ENCODE results near the gene IRS2. TPM values are rescaled to one million over a fixed set of nuclear protein-coding genes. Genes with fewer than 3 reads are reported as not detected.
"Not testable (repeated sequence)": the region's sequence is repeated elsewhere in the genome, so short reads cannot be mapped to it uniquely, and the experiment has no call there.

Gene IRS2
- total and polyA plus RNA-seq, 2 of the 8 experiments (the other 6 are each of a cell fraction or from before 2014, with no cell fraction given) = 2.6 to 17.0 TPM

- H3K79me2 ChIP-seq (ENCODE audit: control insufficient read depth in 1 of 2, insufficient read depth in 2 of 2, low read length in 2 of 2); H2AK5ac ChIP-seq (ENCODE audit: low read depth, low read length); FAIRE-seq; H2AFZ ChIP-seq (ENCODE audit: low read length); H4K91ac ChIP-seq (replicated peaks; ENCODE audit: insufficient read length, low read length); H3K14ac ChIP-seq (ENCODE audit: insufficient read length); H3K9ac ChIP-seq (replicated peaks in 1 of 4; ENCODE audit: extremely low read depth in 1 of 4, low read depth in 3 of 4, low read length in 3 of 4); H2BK15ac ChIP-seq (ENCODE audit: low read length); H4K5ac ChIP-seq (ENCODE audit: insufficient read length, low read depth, low read length); H2BK5ac ChIP-seq (ENCODE audit: low read depth, low read length); H3K4me2 ChIP-seq (ENCODE audit: insufficient read depth in 1 of 2, low read depth in 2 of 2, low read length in 2 of 2); H3K27ac ChIP-seq (ENCODE audit: low read depth, low read length); DNase-seq (ENCODE audit: low read depth in 1 of 2, low spot score in 2 of 2); H2BK20ac ChIP-seq (ENCODE audit: low read length); H2BK120ac ChIP-seq (replicated peaks; ENCODE audit: low read depth, low read length); H3K4ac ChIP-seq (replicated peaks; ENCODE audit: insufficient read length, low read depth, low read length); H3K56ac ChIP-seq (replicated peaks; ENCODE audit: insufficient read length, low read depth, low read length); H4K20me1 ChIP-seq (replicated peaks in 1 of 2; ENCODE audit: control insufficient read depth in 1 of 2, insufficient read depth in 2 of 2, low read length in 2 of 2); H3K23ac ChIP-seq (ENCODE audit: insufficient read length); H4K8ac ChIP-seq (ENCODE audit: extremely low read depth, insufficient read depth, low read length); POLR2A ChIA-PET (ENCODE audit: partially characterized antibody); H2BK12ac ChIP-seq (ENCODE audit: low read depth, low read length); H3K79me1 ChIP-seq (ENCODE audit: low read depth, low read length); H3K4me1 ChIP-seq (replicated peaks in 1 of 4; ENCODE audit: control insufficient read depth in 3 of 4, insufficient read depth in 4 of 4, low read length in 3 of 4); H3K18ac ChIP-seq (ENCODE audit: extremely low read depth, low read length); H3K36me3 ChIP-seq (ENCODE audit: control insufficient read depth in 2 of 4, insufficient read depth in 4 of 4, low read length in 3 of 4); H3K9me3 ChIP-seq (ENCODE audit: insufficient read depth in 2 of 2, low read depth in 1 of 2, low read length in 1 of 2); H3K4me3 ChIP-seq (ENCODE audit: extremely low read depth in 1 of 4, insufficient read depth in 2 of 4, low read depth in 3 of 4, low read length in 4 of 4); H3K23me2 ChIP-seq (ENCODE audit: low read depth, low read length); H3K27me3 ChIP-seq (replicated peaks in 1 of 4; ENCODE audit: control insufficient read depth in 3 of 4, extremely low read depth in 1 of 4, insufficient read depth in 3 of 4, low read length in 3 of 4): not testable (repeated sequence)
- 91% methylated on average over 11 of the region's 11 CpGs; no CpG with 5 or more reads in 1 of the 2 experiments for WGBS, 2 experiments (ENCODE audit: extremely low coverage in 1 of 2, insufficient coverage in 1 of 2, insufficient read length in 1 of 2, insufficient replicate concordance in 2 of 2, low coverage in 1 of 2, low lambda C conversion rate in 2 of 2, missing lambda C conversion rate in 1 of 2)
- CTCF ChIA-PET (ENCODE audit: partially characterized antibody) = interaction anchor here (0.7 kb wide), 1 partner anchor 8 kb away, joined by 3 read pairs; no protein-coding TSS in a partner anchor
These were observed 42.4 kb upstream of the IRS2 start for GRCh38 chr13:109828591-109829316.

GRCh38 chr13:109823201-109823600, 36.8 kb upstream of the IRS2 start:
- H3K36me3 ChIP-seq (ENCODE audit: control insufficient read depth in 2 of 4, insufficient read depth in 4 of 4, low read length in 3 of 4); H2BK20ac ChIP-seq (ENCODE audit: low read length); H3K9me3 ChIP-seq (ENCODE audit: insufficient read depth in 2 of 2, low read depth in 1 of 2, low read length in 1 of 2); H3K79me1 ChIP-seq (ENCODE audit: low read depth, low read length); H3K79me2 ChIP-seq (ENCODE audit: control insufficient read depth in 1 of 2, insufficient read depth in 2 of 2, low read length in 2 of 2); H4K8ac ChIP-seq (ENCODE audit: extremely low read depth, insufficient read depth, low read length); H3K4me3 ChIP-seq (ENCODE audit: extremely low read depth in 1 of 4, insufficient read depth in 2 of 4, low read depth in 3 of 4, low read length in 4 of 4); H4K5ac ChIP-seq (ENCODE audit: insufficient read length, low read depth, low read length); H3K27me3 ChIP-seq (replicated peaks in 1 of 4; ENCODE audit: control insufficient read depth in 3 of 4, extremely low read depth in 1 of 4, insufficient read depth in 3 of 4, low read length in 3 of 4); H2BK15ac ChIP-seq (ENCODE audit: low read length); H3K4ac ChIP-seq (replicated peaks; ENCODE audit: insufficient read length, low read depth, low read length); H4K20me1 ChIP-seq (replicated peaks in 1 of 2; ENCODE audit: control insufficient read depth in 1 of 2, insufficient read depth in 2 of 2, low read length in 2 of 2); DNase-seq (ENCODE audit: low read depth in 1 of 2, low spot score in 2 of 2); H2BK120ac ChIP-seq (replicated peaks; ENCODE audit: low read depth, low read length); H3K4me1 ChIP-seq (replicated peaks in 1 of 4; ENCODE audit: control insufficient read depth in 3 of 4, insufficient read depth in 4 of 4, low read length in 3 of 4); H3K4me2 ChIP-seq (ENCODE audit: insufficient read depth in 1 of 2, low read depth in 2 of 2, low read length in 2 of 2); H2AFZ ChIP-seq (ENCODE audit: low read length); H3K9ac ChIP-seq (replicated peaks in 1 of 4; ENCODE audit: extremely low read depth in 1 of 4, low read depth in 3 of 4, low read length in 3 of 4); H4K91ac ChIP-seq (replicated peaks; ENCODE audit: insufficient read length, low read length); FAIRE-seq; H3K23ac ChIP-seq (ENCODE audit: insufficient read length); H3K14ac ChIP-seq (ENCODE audit: insufficient read length); CTCF ChIA-PET (ENCODE audit: partially characterized antibody); H3K18ac ChIP-seq (ENCODE audit: extremely low read depth, low read length); H2BK12ac ChIP-seq (ENCODE audit: low read depth, low read length); H2AK5ac ChIP-seq (ENCODE audit: low read depth, low read length); H3K27ac ChIP-seq (ENCODE audit: low read depth, low read length); H3K56ac ChIP-seq (replicated peaks; ENCODE audit: insufficient read length, low read depth, low read length); H2BK5ac ChIP-seq (ENCODE audit: low read depth, low read length); H3K23me2 ChIP-seq (ENCODE audit: low read depth, low read length); POLR2A ChIA-PET (ENCODE audit: partially characterized antibody): not testable (repeated sequence)
- 94% methylated on average over 6 of the region's 6 CpGs; no CpG with 5 or more reads in 1 of the 2 experiments for WGBS, 2 experiments (ENCODE audit: extremely low coverage in 1 of 2, insufficient coverage in 1 of 2, insufficient read length in 1 of 2, insufficient replicate concordance in 2 of 2, low coverage in 1 of 2, low lambda C conversion rate in 2 of 2, missing lambda C conversion rate in 1 of 2)

Data from H1 (cell line).